ENCODE results near the gene ATG101.

Gene ATG101, protein sequence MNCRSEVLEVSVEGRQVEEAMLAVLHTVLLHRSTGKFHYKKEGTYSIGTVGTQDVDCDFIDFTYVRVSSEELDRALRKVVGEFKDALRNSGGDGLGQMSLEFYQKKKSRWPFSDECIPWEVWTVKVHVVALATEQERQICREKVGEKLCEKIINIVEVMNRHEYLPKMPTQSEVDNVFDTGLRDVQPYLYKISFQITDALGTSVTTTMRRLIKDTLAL

DNA sequence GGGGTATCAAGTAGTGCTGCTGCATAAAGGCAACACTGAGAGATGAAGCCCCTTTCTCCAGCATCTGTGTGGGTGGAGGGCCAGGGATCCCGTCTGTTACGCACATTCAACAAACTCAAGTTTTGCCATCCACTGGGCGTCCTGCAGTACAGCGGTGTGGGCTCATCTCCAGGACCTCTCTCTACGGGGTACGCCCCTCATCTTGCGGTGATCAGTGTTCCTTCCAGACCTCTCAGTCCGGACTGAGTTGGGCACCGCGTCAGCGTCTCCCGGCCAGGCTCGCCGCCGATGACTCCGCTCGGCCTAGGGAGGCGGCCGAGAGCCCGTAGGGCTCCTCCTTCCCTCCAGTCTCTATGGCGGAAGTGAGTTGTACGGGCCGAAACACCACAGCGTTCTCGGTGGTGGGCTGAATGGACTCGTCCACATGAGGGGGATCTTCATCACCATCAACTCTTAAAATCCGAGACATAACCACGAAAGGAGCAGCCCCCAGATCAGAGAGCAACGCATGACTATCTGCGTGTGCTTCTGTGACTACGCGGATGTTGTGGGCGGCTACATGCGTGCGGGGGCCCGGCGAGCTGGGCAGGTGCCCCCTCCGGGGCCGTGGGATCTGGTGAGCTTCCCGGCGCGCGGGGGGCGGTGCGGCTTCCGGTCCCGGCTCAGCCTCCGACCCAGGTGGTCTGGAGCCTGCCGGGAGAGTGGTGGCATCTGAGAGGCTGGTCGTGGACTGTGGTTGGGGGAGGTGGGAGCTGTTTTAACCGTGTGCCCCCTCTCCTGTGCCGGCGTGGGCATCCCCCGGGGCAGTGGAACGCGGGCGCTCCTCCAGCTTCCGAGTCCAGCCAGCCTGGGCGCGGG is at the start of gene ATG101:
Gene ATG101 (plus strand): TSS at position 652 of the 858 bp plus-strand sequence. CDS start 3,673 bp downstream, outside the sequence.
- Histone ChIP-seq H3K36me3 (ENCODE audit: control insufficient read depth in 5 of 5, insufficient read depth in 5 of 5, low read length in 5 of 5) (peaks cover 0 to 21% (median 15%) of the 10 kb centered on the region in 5 donors), H3K4me3 (ENCODE audit: low read depth in 1 of 5, low read length in 5 of 5) (peak within 1 kb of the TSS; percentile 79 to 98 (median 92)), H3K9me3 (ENCODE audit: control insufficient read depth in 5 of 5, low read length in 5 of 5) (no peaks in the 10 kb centered on the region), H3K27me3 (ENCODE audit: control insufficient read depth in 5 of 5, insufficient read depth in 4 of 5, low read length in 5 of 5) (peaks cover 0 to 7% (median 0%) of the 10 kb centered on the region in 5 donors), H3K4me1 (ENCODE audit: control insufficient read depth in 5 of 5, insufficient read depth in 5 of 5, low read length in 5 of 5) (peaks cover 12 to 33% (median 30%) of the 10 kb centered on the region in 5 donors), H3K9ac (ENCODE audit: low read length in 5 of 5) (peak within 1 kb of the TSS; percentile 85 to 93 (median 90)), H3K27ac (ENCODE audit: low read depth, low read length) (peak within 1 kb of the TSS; percentile 94)

DNA sequence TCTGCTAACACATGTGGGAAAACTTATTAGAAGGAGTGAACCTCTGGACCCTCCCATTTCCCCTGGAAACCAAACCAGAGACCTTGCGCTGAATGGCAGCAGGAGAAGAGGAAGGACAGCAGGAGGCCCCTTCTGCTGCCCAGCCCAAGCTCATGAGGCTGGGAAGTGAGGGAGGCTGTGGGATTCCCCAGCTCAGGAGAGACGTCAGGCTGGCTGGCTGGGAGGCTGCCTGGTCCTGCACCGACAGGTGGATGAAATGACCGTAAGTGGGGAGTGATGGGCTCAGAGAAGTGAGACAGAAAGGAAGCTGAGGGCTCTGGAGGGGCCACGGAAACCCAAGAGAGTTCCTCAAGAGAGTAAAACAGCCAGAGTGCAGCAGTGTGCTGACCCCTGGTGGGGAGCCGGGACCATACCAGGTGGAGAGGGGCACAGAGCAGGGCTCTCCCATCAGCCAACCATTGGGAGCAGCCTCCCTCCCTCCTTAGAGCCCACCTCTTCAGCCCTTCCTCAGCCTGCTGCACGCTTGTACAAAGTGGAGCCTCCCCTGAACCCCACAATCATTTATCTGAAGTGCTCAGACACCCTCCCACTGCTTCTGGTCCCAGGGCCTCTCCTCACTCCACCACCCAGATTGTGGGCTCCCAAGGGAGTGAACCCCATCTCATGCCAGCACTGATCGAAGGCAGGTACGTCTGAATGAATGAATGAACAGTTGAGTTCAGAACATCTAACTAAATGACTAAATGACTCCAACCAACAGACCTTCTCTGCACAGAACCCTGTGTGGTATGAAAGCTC is 49.0 kb upstream of the ATG101 start:
- H3K36me3 ChIP-seq (ENCODE audit: control insufficient read depth in 5 of 5, insufficient read depth in 5 of 5, low read length in 5 of 5): peaks cover 0 to 3% (median 0%) of the 10 kb centered on the region in 5 donors
- H3K9ac ChIP-seq (ENCODE audit: low read length in 5 of 5): no peak overlapping the region
- H3K27me3 ChIP-seq (ENCODE audit: control insufficient read depth in 5 of 5, insufficient read depth in 4 of 5, low read length in 5 of 5): peaks cover 0 to 3% (median 0%) of the 10 kb centered on the region in 5 donors
- H3K9me3 ChIP-seq (ENCODE audit: control insufficient read depth in 5 of 5, low read length in 5 of 5): no peaks in the 10 kb centered on the region
- H3K4me1 ChIP-seq (ENCODE audit: control insufficient read depth in 5 of 5, insufficient read depth in 5 of 5, low read length in 5 of 5): peaks cover 0 to 38% (median 28%) of the 10 kb centered on the region in 5 donors
- no peak overlapping the region for H3K4me3 ChIP-seq (ENCODE audit: low read depth in 1 of 5, low read length in 5 of 5)
- no peak overlapping the region for H3K27ac ChIP-seq (ENCODE audit: low read depth, low read length)

DNA sequence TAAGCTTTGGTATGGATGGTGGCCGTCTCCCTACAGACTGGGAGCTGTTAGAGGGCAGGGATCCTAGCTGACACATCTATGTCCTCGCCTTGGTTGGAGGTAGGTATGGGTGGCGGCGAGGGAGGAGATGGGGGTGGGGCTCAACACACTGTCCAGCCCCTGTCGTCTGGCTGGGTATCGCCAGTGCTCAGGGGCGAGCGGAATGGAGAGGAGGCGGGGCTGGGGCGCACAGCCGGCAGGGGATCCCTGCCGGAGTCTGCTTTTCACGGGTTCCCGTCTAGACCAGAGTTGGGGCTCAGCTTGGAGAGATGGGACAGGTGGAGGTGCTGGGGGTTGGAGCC is 47.0 kb upstream of the ATG101 start:
- Histone ChIP-seq H3K27ac (ENCODE audit: low read depth, low read length) (no peak overlapping the region), H3K9me3 (ENCODE audit: control insufficient read depth in 5 of 5, low read length in 5 of 5) (no peaks in the 10 kb centered on the region), H3K4me1 (ENCODE audit: control insufficient read depth in 5 of 5, insufficient read depth in 5 of 5, low read length in 5 of 5) (peaks cover 0 to 42% (median 31%) of the 10 kb centered on the region in 5 donors), H3K27me3 (ENCODE audit: control insufficient read depth in 5 of 5, insufficient read depth in 4 of 5, low read length in 5 of 5) (peaks cover 0 to 3% (median 0%) of the 10 kb centered on the region in 5 donors), H3K4me3 (ENCODE audit: low read depth in 1 of 5, low read length in 5 of 5) (peak overlapping the region in 4 of 5 donors; percentile 51 to 66 (median 60)), H3K9ac (ENCODE audit: low read length in 5 of 5) (peak overlapping the region in 3 of 5 donors; percentile 7 to 58 (median 20)), H3K36me3 (ENCODE audit: control insufficient read depth in 5 of 5, insufficient read depth in 5 of 5, low read length in 5 of 5) (no peaks in the 10 kb centered on the region)

DNA sequence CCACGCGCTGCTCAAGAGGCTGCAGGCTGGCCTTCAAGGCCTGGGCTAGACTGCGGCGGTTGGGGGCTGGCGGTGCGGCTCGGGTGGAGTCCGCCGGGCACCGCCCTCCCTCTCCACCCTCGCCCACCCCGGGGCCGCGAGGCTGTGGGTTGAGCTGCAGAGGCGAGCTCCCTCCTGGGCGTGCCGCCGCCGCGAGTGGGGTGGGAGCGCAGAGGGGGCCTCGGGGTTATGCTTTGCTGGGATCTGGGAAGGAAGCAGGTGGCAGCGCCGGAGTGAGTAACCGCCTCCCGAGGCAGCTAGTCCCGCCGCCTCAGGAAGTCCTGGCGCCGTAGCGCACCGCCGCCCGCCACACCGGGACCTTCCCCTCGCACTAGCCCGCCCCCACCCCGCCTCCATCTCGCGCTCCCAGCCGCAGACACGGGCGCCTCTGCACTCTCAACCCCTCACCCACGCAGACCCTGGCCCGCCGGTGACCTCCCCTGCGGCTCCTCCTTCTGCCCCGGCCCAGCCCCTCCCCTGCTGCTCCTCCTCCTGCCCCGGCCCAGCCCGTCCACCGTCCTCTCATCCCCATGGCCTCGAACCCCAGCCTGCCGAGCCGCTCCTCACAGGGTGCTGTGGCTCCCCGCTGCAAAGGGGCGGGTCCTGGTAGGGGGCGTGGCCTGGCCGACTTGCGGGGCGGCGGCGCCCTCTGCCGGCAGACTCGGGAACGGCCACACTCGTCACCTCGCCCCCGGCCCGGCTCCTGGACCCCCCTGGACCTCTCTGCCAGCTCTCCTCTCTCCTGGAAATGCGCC is 46.4 kb upstream of the ATG101 start:
- peaks cover 0 to 42% (median 31%) of the 10 kb centered on the region in 5 donors for H3K4me1 ChIP-seq (ENCODE audit: control insufficient read depth in 5 of 5, insufficient read depth in 5 of 5, low read length in 5 of 5)
- no peak overlapping the region for H3K27ac ChIP-seq (ENCODE audit: low read depth, low read length)
- H3K9me3 ChIP-seq (ENCODE audit: control insufficient read depth in 5 of 5, low read length in 5 of 5): no peaks in the 10 kb centered on the region
- no peaks in the 10 kb centered on the region for H3K36me3 ChIP-seq (ENCODE audit: control insufficient read depth in 5 of 5, insufficient read depth in 5 of 5, low read length in 5 of 5)
- H3K9ac ChIP-seq (ENCODE audit: low read length in 5 of 5): peak overlapping the region in 4 of 5 donors; percentile 21 to 66 (median 58)
- H3K27me3 ChIP-seq (ENCODE audit: control insufficient read depth in 5 of 5, insufficient read depth in 4 of 5, low read length in 5 of 5): peaks cover 0 to 3% (median 0%) of the 10 kb centered on the region in 5 donors
- peak overlapping the region in 4 of 5 donors; percentile 51 to 66 (median 60) for H3K4me3 ChIP-seq (ENCODE audit: low read depth in 1 of 5, low read length in 5 of 5)

DNA sequence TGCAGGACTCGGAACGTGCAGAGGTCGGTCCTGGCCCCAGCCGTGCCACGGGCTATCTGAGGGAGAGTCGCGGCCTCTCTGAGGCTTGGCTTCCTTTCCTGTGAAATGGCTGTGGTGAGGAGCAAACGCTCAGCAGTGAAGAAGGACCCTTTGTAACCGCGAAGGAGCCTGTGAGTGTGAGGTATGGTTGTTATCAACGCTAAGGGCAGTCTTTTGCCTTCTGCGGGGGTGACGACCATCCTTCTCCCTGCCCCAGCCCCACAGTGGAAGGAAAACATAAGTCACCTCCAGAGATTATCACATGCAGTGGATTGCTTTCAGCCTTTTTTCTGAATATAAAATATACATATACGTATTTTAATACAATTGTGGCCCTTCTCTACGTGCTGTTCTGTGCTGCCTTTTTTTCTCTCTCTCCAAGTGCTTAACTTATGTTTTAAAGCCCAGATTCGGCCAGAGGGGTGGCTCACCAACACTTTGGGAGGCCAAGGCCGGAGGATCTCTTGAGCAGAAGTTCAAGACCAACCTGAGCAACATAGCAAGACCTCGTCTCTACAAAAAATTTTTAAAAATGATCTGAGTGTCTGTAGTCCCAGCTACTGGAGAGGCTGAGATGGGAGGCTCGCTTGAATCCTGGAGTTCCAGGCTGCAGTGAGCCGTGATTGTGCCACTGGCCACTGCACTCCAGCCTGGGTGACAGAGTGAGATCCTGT is 45.6 kb upstream of the ATG101 start:
- Histone ChIP-seq H3K36me3 (ENCODE audit: control insufficient read depth in 5 of 5, insufficient read depth in 5 of 5, low read length in 5 of 5) (no peaks in the 10 kb centered on the region), H3K9ac (ENCODE audit: low read length in 5 of 5) (peak overlapping the region in 4 of 5 donors; percentile 21 to 66 (median 58)), H3K4me3 (ENCODE audit: low read depth in 1 of 5, low read length in 5 of 5) (peak overlapping the region in 4 of 5 donors; percentile 51 to 66 (median 60)), H3K27me3 (ENCODE audit: control insufficient read depth in 5 of 5, insufficient read depth in 4 of 5, low read length in 5 of 5) (peaks cover 0 to 3% (median 0%) of the 10 kb centered on the region in 5 donors), H3K27ac (ENCODE audit: low read depth, low read length) (no peak overlapping the region), H3K9me3 (ENCODE audit: control insufficient read depth in 5 of 5, low read length in 5 of 5) (no peaks in the 10 kb centered on the region), H3K4me1 (ENCODE audit: control insufficient read depth in 5 of 5, insufficient read depth in 5 of 5, low read length in 5 of 5) (peaks cover 0 to 42% (median 31%) of the 10 kb centered on the region in 5 donors)

DNA sequence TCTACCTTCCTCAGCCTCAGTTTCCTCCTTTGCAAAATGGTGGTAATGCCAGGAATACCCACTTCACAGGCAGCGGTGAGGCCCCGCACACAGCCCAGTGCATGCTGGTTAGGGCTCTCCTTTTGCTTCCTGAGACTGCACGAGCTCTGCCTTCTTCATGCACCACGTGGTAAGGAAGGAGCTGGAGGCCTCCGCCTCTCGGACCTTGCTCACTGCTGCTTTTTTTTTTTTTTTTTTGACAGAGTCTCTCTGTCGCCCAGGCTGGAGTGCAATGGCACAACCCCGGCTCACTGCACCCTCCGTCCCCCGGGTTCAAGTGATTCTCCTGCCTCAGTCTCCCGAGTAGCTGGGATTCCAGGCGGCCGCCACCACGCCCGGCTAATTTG is 44.9 kb upstream of the ATG101 start:
- Histone ChIP-seq H3K36me3 (ENCODE audit: control insufficient read depth in 5 of 5, insufficient read depth in 5 of 5, low read length in 5 of 5) (no peaks in the 10 kb centered on the region), H3K4me3 (ENCODE audit: low read depth in 1 of 5, low read length in 5 of 5) (peak overlapping the region in 2 of 5 donors; percentile 26 to 57), H3K9me3 (ENCODE audit: control insufficient read depth in 5 of 5, low read length in 5 of 5) (no peaks in the 10 kb centered on the region), H3K27me3 (ENCODE audit: control insufficient read depth in 5 of 5, insufficient read depth in 4 of 5, low read length in 5 of 5) (peaks cover 0 to 3% (median 0%) of the 10 kb centered on the region in 5 donors), H3K27ac (ENCODE audit: low read depth, low read length) (peak overlapping the region; percentile 55), H3K9ac (ENCODE audit: low read length in 5 of 5) (peak overlapping the region in 1 of 5 donors; percentile 71), H3K4me1 (ENCODE audit: control insufficient read depth in 5 of 5, insufficient read depth in 5 of 5, low read length in 5 of 5) (peaks cover 0 to 42% (median 31%) of the 10 kb centered on the region in 5 donors)

DNA sequence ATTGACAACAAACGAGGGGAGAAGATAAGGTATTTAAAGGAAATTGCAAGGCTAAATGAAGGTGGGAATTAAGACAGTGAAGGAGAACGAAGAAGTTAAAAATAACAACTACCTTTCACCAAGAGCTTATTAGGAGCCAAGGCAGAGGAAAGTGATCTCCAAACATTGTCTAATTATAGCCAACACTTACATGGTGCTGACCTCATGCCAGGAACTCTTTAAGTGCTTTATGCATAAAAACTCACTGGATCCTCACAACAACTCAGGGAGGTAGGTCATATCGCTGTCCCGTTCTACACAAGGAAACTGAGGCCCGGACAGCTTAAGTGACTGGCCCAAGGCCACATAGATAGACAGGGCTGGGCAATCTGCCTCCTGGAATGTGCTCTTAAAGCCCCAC is 43.5 kb upstream of the ATG101 start:
- no peak overlapping the region for H3K9ac ChIP-seq (ENCODE audit: low read length in 5 of 5)
- H3K27ac ChIP-seq (ENCODE audit: low read depth, low read length): no peak overlapping the region
- no peak overlapping the region for H3K4me3 ChIP-seq (ENCODE audit: low read depth in 1 of 5, low read length in 5 of 5)
- peaks cover 0 to 3% (median 0%) of the 10 kb centered on the region in 5 donors for H3K27me3 ChIP-seq (ENCODE audit: control insufficient read depth in 5 of 5, insufficient read depth in 4 of 5, low read length in 5 of 5)
- H3K4me1 ChIP-seq (ENCODE audit: control insufficient read depth in 5 of 5, insufficient read depth in 5 of 5, low read length in 5 of 5): peaks cover 0 to 35% (median 28%) of the 10 kb centered on the region in 5 donors
- H3K36me3 ChIP-seq (ENCODE audit: control insufficient read depth in 5 of 5, insufficient read depth in 5 of 5, low read length in 5 of 5): no peaks in the 10 kb centered on the region
- no peaks in the 10 kb centered on the region for H3K9me3 ChIP-seq (ENCODE audit: control insufficient read depth in 5 of 5, low read length in 5 of 5)

DNA sequence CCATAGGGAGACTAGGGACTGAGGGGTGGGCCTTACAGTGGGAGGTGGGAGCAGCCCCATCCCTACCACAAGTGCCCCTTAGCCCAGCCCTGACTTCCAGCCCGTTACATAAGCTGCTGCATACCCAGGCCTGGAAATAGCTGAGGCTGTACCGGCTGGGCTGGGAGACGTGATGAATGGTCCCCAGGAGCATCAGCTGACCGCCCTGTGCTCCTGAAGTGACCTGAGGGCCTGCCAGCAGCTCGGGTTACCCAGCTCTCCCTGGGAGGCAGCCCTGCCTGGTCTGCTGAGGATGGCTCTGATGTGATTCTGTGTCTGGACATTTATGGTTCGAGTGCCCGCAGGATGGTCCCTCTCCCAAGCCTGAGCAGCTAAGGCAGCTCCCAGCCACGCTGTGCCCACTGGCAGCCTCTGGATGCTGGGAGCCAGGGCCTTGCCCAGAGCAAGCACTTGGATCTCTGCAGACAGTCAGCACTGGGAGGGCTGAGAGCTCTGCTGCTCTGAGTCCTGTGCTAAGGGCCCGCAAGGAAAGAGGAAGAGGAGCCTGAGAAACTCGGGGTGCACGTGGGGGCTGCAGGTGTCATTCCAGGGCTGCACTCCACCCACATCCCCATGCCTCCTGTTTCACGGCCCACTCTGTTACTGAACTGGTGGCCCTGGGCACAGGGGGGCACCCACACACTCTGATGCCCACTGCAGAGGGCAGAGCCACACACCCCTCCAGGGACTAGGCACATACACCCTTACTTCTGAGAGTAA is 42.5 kb upstream of the ATG101 start:
- no peaks in the 10 kb centered on the region for H3K36me3 ChIP-seq (ENCODE audit: control insufficient read depth in 5 of 5, insufficient read depth in 5 of 5, low read length in 5 of 5)
- H3K4me3 ChIP-seq (ENCODE audit: low read depth in 1 of 5, low read length in 5 of 5): no peak overlapping the region
- peaks cover 3 to 40% (median 32%) of the 10 kb centered on the region in 5 donors for H3K4me1 ChIP-seq (ENCODE audit: control insufficient read depth in 5 of 5, insufficient read depth in 5 of 5, low read length in 5 of 5)
- H3K27ac ChIP-seq (ENCODE audit: low read depth, low read length): no peak overlapping the region
- peak overlapping the region in 1 of 5 donors; percentile 11 for H3K9ac ChIP-seq (ENCODE audit: low read length in 5 of 5)
- H3K9me3 ChIP-seq (ENCODE audit: control insufficient read depth in 5 of 5, low read length in 5 of 5): no peaks in the 10 kb centered on the region
- H3K27me3 ChIP-seq (ENCODE audit: control insufficient read depth in 5 of 5, insufficient read depth in 4 of 5, low read length in 5 of 5): peaks cover 0 to 3% (median 0%) of the 10 kb centered on the region in 5 donors

Measured in subcutaneous abdominal adipose tissue (tissue), 5 donors.